Measurements from ENCODE around the gene ZDHHC14.

Gene ZDHHC14

GRCh38 chr6:157651731-157652490 lies 270.9 kb downstream of the ZDHHC14 start:
- Histone ChIP-seq H3K27ac (ENCODE audit: low read depth, low read length) (no peak overlapping the region), H3K36me3 (ENCODE audit: control insufficient read depth, insufficient read depth, low read length) (no peaks in the 10 kb centered on the region), H3K27me3 (ENCODE audit: control insufficient read depth, insufficient read depth, low read length) (no peaks in the 10 kb centered on the region)

GRCh38 chr6:157652601-157653363 lies 271.8 kb downstream of the ZDHHC14 start:
- Histone ChIP-seq H3K27me3 (ENCODE audit: control insufficient read depth, insufficient read depth, low read length) (no peaks in the 10 kb centered on the region), H3K36me3 (ENCODE audit: control insufficient read depth, insufficient read depth, low read length) (peaks cover 5% of the 10 kb centered on the region), H3K4me1 (ENCODE audit: control insufficient read depth, insufficient read depth, low read length) (peaks cover 3% of the 10 kb centered on the region), H3K27ac (ENCODE audit: low read depth, low read length) (no peak overlapping the region), H3K9ac (ENCODE audit: low read length) (no peak overlapping the region), H3K4me3 (ENCODE audit: low read length) (no peak overlapping the region)

More at GRCh38 chr6:157651731-157652490, 270.9 kb downstream of the ZDHHC14 start:
- Histone ChIP-seq H3K4me3 (ENCODE audit: low read length) (no peak overlapping the region), H3K4me1 (ENCODE audit: control insufficient read depth, insufficient read depth, low read length) (peaks cover 3% of the 10 kb centered on the region), H3K9ac (ENCODE audit: low read length) (no peak overlapping the region)

GRCh38 chr6:157653521-157653920 lies 272.5 kb downstream of the ZDHHC14 start:
- H3K4me3 ChIP-seq (ENCODE audit: low read length): no peak overlapping the region
- peaks cover 5% of the 10 kb centered on the region for H3K36me3 ChIP-seq (ENCODE audit: control insufficient read depth, insufficient read depth, low read length)
- H3K27me3 ChIP-seq (ENCODE audit: control insufficient read depth, insufficient read depth, low read length): no peaks in the 10 kb centered on the region
- peaks cover 3% of the 10 kb centered on the region for H3K4me1 ChIP-seq (ENCODE audit: control insufficient read depth, insufficient read depth, low read length)
- no peak overlapping the region for H3K27ac ChIP-seq (ENCODE audit: low read depth, low read length)
- no peak overlapping the region for H3K9ac ChIP-seq (ENCODE audit: low read length)

GRCh38 chr6:157655139-157655538 lies 274.1 kb downstream of the ZDHHC14 start:
- Histone ChIP-seq H3K4me1 (ENCODE audit: control insufficient read depth, insufficient read depth, low read length) (peaks cover 3% of the 10 kb centered on the region), H3K27ac (ENCODE audit: low read depth, low read length) (no peak overlapping the region), H3K9ac (ENCODE audit: low read length) (no peak overlapping the region), H3K36me3 (ENCODE audit: control insufficient read depth, insufficient read depth, low read length) (peaks cover 5% of the 10 kb centered on the region), H3K4me3 (ENCODE audit: low read length) (no peak overlapping the region), H3K27me3 (ENCODE audit: control insufficient read depth, insufficient read depth, low read length) (no peaks in the 10 kb centered on the region)

GRCh38 chr6:157656437-157656997 lies 275.5 kb downstream of the ZDHHC14 start:
- Histone ChIP-seq H3K27me3 (ENCODE audit: control insufficient read depth, insufficient read depth, low read length) (no peaks in the 10 kb centered on the region), H3K9ac (ENCODE audit: low read length) (no peak overlapping the region), H3K27ac (ENCODE audit: low read depth, low read length) (no peak overlapping the region), H3K4me3 (ENCODE audit: low read length) (no peak overlapping the region), H3K4me1 (ENCODE audit: control insufficient read depth, insufficient read depth, low read length) (no peaks in the 10 kb centered on the region), H3K36me3 (ENCODE audit: control insufficient read depth, insufficient read depth, low read length) (peaks cover 5% of the 10 kb centered on the region)

GRCh38 chr6:157657754-157658153 lies 276.8 kb downstream of the ZDHHC14 start:
- Histone ChIP-seq H3K4me3 (ENCODE audit: low read length) (no peak overlapping the region), H3K27ac (ENCODE audit: low read depth, low read length) (no peak overlapping the region), H3K36me3 (ENCODE audit: control insufficient read depth, insufficient read depth, low read length) (peaks cover 5% of the 10 kb centered on the region), H3K4me1 (ENCODE audit: control insufficient read depth, insufficient read depth, low read length) (no peaks in the 10 kb centered on the region), H3K9ac (ENCODE audit: low read length) (no peak overlapping the region), H3K27me3 (ENCODE audit: control insufficient read depth, insufficient read depth, low read length) (no peaks in the 10 kb centered on the region)

GRCh38 chr6:157658301-157658700 lies 277.3 kb downstream of the ZDHHC14 start:
- Histone ChIP-seq H3K4me1 (ENCODE audit: control insufficient read depth, insufficient read depth, low read length) (no peaks in the 10 kb centered on the region), H3K4me3 (ENCODE audit: low read length) (no peak overlapping the region), H3K27me3 (ENCODE audit: control insufficient read depth, insufficient read depth, low read length) (no peaks in the 10 kb centered on the region), H3K9ac (ENCODE audit: low read length) (no peak overlapping the region), H3K36me3 (ENCODE audit: control insufficient read depth, insufficient read depth, low read length) (peaks cover 5% of the 10 kb centered on the region), H3K27ac (ENCODE audit: low read depth, low read length) (no peak overlapping the region)

GRCh38 chr6:157659536-157660271 lies 278.7 kb downstream of the ZDHHC14 start:
- no peak overlapping the region for H3K4me3 ChIP-seq (ENCODE audit: low read length)
- H3K36me3 ChIP-seq (ENCODE audit: control insufficient read depth, insufficient read depth, low read length): peaks cover 5% of the 10 kb centered on the region
- H3K9ac ChIP-seq (ENCODE audit: low read length): no peak overlapping the region
- H3K4me1 ChIP-seq (ENCODE audit: control insufficient read depth, insufficient read depth, low read length): no peaks in the 10 kb centered on the region
- no peak overlapping the region for H3K27ac ChIP-seq (ENCODE audit: low read depth, low read length)
- H3K27me3 ChIP-seq (ENCODE audit: control insufficient read depth, insufficient read depth, low read length): no peaks in the 10 kb centered on the region

- H3K4me3 ChIP-seq (ENCODE audit: low read length): no peak overlapping the region
- H3K27ac ChIP-seq (ENCODE audit: low read depth, low read length): no peak overlapping the region
- peaks cover 5% of the 10 kb centered on the region for H3K36me3 ChIP-seq (ENCODE audit: control insufficient read depth, insufficient read depth, low read length)
- H3K27me3 ChIP-seq (ENCODE audit: control insufficient read depth, insufficient read depth, low read length): no peaks in the 10 kb centered on the region
- no peak overlapping the region for H3K9ac ChIP-seq (ENCODE audit: low read length)
- H3K4me1 ChIP-seq (ENCODE audit: control insufficient read depth, insufficient read depth, low read length): no peaks in the 10 kb centered on the region
Measured at GRCh38 chr6:157660414-157660813, 279.4 kb downstream of the ZDHHC14 start.

- H3K27me3 ChIP-seq (ENCODE audit: control insufficient read depth, insufficient read depth, low read length): no peaks in the 10 kb centered on the region
- no peak overlapping the region for H3K27ac ChIP-seq (ENCODE audit: low read depth, low read length)
- no peak overlapping the region for H3K4me3 ChIP-seq (ENCODE audit: low read length)
- peaks cover 5% of the 10 kb centered on the region for H3K36me3 ChIP-seq (ENCODE audit: control insufficient read depth, insufficient read depth, low read length)
- no peak overlapping the region for H3K9ac ChIP-seq (ENCODE audit: low read length)
- H3K4me1 ChIP-seq (ENCODE audit: control insufficient read depth, insufficient read depth, low read length): no peaks in the 10 kb centered on the region
Measured at GRCh38 chr6:157661652-157662051, 280.7 kb downstream of the ZDHHC14 start.

- Histone ChIP-seq H3K4me1 (ENCODE audit: control insufficient read depth, insufficient read depth, low read length) (no peaks in the 10 kb centered on the region), H3K4me3 (ENCODE audit: low read length) (no peak overlapping the region), H3K9ac (ENCODE audit: low read length) (no peak overlapping the region), H3K36me3 (ENCODE audit: control insufficient read depth, insufficient read depth, low read length) (no peaks in the 10 kb centered on the region), H3K27ac (ENCODE audit: low read depth, low read length) (no peak overlapping the region), H3K27me3 (ENCODE audit: control insufficient read depth, insufficient read depth, low read length) (no peaks in the 10 kb centered on the region)
Measured at GRCh38 chr6:157663261-157663660, 282.3 kb downstream of the ZDHHC14 start.

GRCh38 chr6:157665180-157665579 lies 284.2 kb downstream of the ZDHHC14 start:
- H3K4me3 ChIP-seq (ENCODE audit: low read length): no peak overlapping the region
- no peaks in the 10 kb centered on the region for H3K36me3 ChIP-seq (ENCODE audit: control insufficient read depth, insufficient read depth, low read length)
- peaks cover 3% of the 10 kb centered on the region for H3K4me1 ChIP-seq (ENCODE audit: control insufficient read depth, insufficient read depth, low read length)
- H3K9ac ChIP-seq (ENCODE audit: low read length): no peak overlapping the region
- H3K27ac ChIP-seq (ENCODE audit: low read depth, low read length): no peak overlapping the region
- H3K27me3 ChIP-seq (ENCODE audit: control insufficient read depth, insufficient read depth, low read length): no peaks in the 10 kb centered on the region
